ENCODE measurements around the gene SMYD3.

Gene SMYD3

GRCh38 chr1:246301553-246302250 lies 205.4 kb downstream of the SMYD3 start:
- no peak for DNase-seq

GRCh38 chr1:246300626-246301549 lies 206.2 kb downstream of the SMYD3 start:
- DNase-seq: no peak

GRCh38 chr1:246297279-246298265 lies 209.5 kb downstream of the SMYD3 start:
- no peak for DNase-seq

GRCh38 chr1:246295968-246296367 lies 211.1 kb downstream of the SMYD3 start:
- no peak for DNase-seq

- DNase-seq: no peak
Observed at GRCh38 chr1:246295340-246295739, 211.7 kb downstream of the SMYD3 start.

- no peak for DNase-seq
Observed at GRCh38 chr1:246294263-246294662, 212.8 kb downstream of the SMYD3 start.

- DNase-seq: no peak
Observed at GRCh38 chr1:246293366-246294121, 213.5 kb downstream of the SMYD3 start.

GRCh38 chr1:246292571-246292970 lies 214.5 kb downstream of the SMYD3 start:
- DNase-seq: no peak

GRCh38 chr1:246291127-246291526 lies 216.0 kb downstream of the SMYD3 start:
- no peak for DNase-seq

- DNase-seq: no peak
Observed at GRCh38 chr1:246283771-246284410, 223.2 kb downstream of the SMYD3 start.

- DNase-seq: no peak
Observed at GRCh38 chr1:246281639-246282038, 225.4 kb downstream of the SMYD3 start.

- DNase-seq: no peak
Observed at GRCh38 chr1:246281195-246281594, 225.9 kb downstream of the SMYD3 start.

GRCh38 chr1:246280551-246280950 lies 226.5 kb downstream of the SMYD3 start:
- no peak for DNase-seq

- DNase-seq: no peak
Observed at GRCh38 chr1:246279402-246279801, 227.7 kb downstream of the SMYD3 start.

- no peak for DNase-seq
Observed at GRCh38 chr1:246278371-246278770, 228.7 kb downstream of the SMYD3 start.

GRCh38 chr1:246275036-246275435 lies 232.0 kb downstream of the SMYD3 start:
- no peak for DNase-seq

- DNase-seq: no peak
Observed at GRCh38 chr1:246274186-246274585, 232.9 kb downstream of the SMYD3 start.

- DNase-seq: no peak
Observed at GRCh38 chr1:246271516-246271915, 235.6 kb downstream of the SMYD3 start.

GRCh38 chr1:246270236-246270635 lies 236.8 kb downstream of the SMYD3 start:
- no peak for DNase-seq

GRCh38 chr1:246269466-246269865 lies 237.6 kb downstream of the SMYD3 start:
- no peak for DNase-seq

GRCh38 chr1:246267896-246268295 lies 239.2 kb downstream of the SMYD3 start:
- DNase-seq: no peak

GRCh38 chr1:246267426-246267825 lies 239.7 kb downstream of the SMYD3 start:
- no peak for DNase-seq
